IPS DF 19.7 (cell line): ENCODE data around the gene GPX6.
A peak's percentile ranks its signal among the peaks of the same experiment; 100 is the strongest.
"Not testable (repeated sequence)": the region's sequence is repeated elsewhere in the genome, so short reads cannot be mapped to it uniquely, and the experiment has no call there.

ENCODE experiments used
- DNase-seq: peaks from one replicate; pipeline ENCODE4 v3.0.0-alpha.2; 2013; ENCODE audit warnings: low read depth, low spot score

Gene GPX6

GRCh38 chr6:28525496-28526039 is 10.0 kb upstream of the GPX6 start, which contains the start of gene GPX5:
Gene GPX5, plus strand, starts transcription at chr6:28525881. Its CDS starts 133 bp downstream, at chr6:28526014.
- DNase-seq: no peak

- no peak for DNase-seq
Observed at GRCh38 chr6:28523241-28523622, 7.6 kb upstream of the GPX6 start.

- no peak for DNase-seq
Observed at GRCh38 chr6:28522594-28523240, 7.1 kb upstream of the GPX6 start.

DNA sequence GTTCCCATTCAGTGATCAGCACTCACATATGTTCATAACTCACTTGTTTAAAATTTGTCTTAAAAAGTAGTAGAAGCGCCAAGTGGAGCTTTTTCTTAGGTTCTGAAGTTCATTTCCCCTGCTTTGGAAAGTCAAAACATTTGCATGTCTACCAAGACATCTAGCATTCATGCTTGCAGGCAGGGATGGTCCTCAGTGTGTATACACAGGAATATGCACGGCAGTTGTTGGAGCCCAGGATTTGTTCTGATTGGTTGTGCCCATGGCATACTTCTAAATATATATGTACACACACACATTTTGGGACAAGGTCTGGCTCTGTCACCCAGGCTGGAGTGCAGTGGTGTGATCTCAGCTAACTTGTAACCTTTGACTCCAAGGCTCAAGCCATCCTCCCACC is 2.4 kb upstream of the GPX6 start:
- DNase-seq: no peak

DNA sequence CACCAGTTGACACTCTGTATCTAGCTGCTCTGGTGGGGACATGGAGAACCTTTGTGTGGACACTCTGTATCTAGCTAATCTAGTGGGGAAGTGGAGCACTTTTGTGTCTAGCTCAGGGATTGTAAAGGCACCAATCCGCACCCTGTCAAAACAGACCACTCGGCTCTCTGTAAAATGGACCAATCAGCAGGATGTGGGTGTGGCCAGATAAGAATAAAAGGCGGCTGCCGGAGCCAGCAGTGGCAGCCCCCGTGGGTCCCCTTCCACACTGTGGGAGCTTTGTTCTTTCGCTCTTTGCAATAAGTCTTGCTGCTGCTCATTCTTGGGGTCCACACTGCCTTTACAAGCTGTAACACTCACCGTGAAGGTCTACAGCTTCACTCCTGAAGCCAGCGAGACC is 3.2 kb downstream of the GPX6 start:
- DNase-seq: not testable (repeated sequence)

DNA sequence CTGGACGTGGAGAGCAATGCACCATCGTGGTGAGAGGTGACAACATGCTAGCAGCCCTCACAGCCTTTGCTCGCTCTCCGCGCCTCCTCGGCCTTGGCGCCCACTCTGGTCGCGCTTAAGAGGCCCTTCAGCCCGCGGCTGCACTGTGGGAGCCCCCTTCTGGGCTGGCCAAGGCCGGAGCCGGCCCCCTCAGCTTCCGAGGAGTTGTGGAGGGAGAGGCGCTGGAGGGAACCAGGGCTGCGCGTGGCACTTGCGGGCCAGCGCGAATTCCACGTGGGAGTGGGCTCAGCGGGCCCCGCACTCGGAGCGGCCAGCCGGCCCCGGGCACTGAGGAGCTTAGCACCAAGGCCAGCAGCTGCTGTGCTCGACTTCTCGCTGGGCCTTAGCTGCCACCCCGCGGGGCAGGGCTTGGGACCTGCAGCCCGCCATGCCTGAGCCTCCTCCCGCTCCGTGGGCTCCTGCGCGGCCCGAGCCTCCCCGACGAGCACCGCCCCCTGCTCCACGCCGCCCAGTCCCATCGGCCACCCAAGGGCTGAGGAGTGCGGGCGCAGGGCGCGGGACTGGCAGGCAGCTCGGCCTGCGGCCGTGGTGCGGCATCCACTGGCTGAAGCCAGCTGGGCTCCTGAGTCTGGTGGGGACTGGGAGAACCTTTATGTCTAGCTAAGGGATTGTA is 3.8 kb downstream of the GPX6 start:
- DNase-seq: no peak

- DNase-seq: no peak
Observed at GRCh38 chr6:28506807-28507475, 8.7 kb downstream of the GPX6 start.

- DNase-seq: no peak
Observed at GRCh38 chr6:28505733-28506132, 9.9 kb downstream of the GPX6 start.

DNA sequence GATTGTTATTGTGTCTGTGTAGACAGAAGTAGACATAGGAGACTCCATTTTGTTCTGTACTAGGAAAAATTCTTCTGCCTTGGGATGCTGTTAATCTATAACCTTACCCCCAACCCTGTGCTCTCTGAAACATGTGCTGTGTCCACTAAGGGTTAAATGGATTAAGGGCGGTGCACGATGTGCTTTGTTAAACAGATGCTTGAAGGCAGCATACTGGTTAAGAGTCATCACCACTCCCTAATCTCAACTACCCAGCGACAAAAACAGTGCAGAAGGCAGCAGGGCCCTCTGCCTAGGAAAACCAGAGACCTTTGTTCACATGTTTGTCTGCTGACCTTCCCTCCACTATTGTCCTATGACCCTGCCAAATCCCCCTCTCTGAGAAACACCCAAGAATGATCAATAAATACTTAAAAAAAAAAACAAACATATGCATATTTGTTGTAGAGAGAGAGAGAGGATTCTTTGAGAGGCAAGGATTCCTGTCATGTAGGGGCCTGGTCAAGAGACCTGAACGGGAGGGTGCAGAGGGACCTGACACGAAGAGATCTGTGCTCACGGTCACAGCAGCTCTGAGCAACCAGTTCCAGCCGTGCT is 12.8 kb downstream of the GPX6 start:
- not testable (repeated sequence) for DNase-seq

GRCh38 chr6:28502136-28502535 is 13.5 kb downstream of the GPX6 start:
- DNase-seq: not testable (repeated sequence)

GRCh38 chr6:28501259-28501658 is 14.3 kb downstream of the GPX6 start:
- no peak for DNase-seq

GRCh38 chr6:28497893-28498292 is 17.7 kb downstream of the GPX6 start:
- DNase-seq: no peak

DNA sequence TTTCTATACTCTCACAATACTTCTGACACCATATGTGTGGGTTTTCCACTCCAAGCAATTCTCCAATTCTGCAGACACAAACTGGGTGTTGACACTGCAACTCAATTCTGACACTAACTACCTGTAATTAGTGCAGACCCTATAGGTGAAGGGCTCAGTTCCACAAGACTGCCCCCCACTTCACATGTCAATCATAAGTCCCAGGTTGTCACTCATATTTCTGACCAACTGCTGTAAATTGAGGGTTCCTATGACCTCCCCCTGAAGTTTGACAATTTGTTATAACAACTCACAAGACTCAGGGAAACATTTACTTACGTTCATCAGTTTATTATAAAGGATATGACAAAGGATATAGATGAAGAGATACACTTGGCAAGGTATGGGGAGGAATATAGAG is 18.3 kb downstream of the GPX6 start:
- no peak for DNase-seq

DNA sequence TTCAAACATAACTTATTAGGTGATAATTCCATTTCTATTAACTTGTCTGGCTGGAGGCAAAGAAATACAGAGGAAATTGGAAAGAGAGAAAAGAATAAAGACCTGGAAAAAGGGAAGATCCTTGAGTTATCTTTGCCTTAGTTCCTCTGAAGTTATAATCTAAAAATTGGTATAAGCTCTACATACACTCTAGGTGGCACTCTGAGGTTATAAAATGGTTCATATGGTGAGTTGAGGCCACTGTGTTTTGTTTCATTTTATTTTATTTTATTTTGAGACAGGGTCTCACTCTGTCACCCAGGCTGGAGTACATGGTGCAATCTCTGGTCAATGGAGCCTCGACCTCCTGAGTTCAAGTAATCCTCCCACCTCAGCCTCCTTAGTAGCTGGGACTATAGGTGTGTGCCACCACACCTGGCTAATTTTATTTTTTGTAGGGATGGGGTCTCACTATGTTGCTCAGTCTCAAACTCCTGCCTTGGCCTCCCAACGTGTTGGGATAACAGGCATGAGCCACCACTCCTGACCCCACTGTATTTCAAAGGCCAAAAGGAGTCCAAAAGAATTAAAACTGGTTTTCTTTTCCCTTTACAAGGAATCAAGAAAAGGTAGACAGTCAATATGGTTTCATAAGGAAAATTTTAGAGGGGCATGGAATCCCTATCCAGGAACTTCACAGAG is 19.4 kb downstream of the GPX6 start:
- DNase-seq: no peak

- DNase-seq: no peak
Observed at GRCh38 chr6:28491984-28492317, 23.6 kb downstream of the GPX6 start.

GRCh38 chr6:28490205-28490890 is 25.2 kb downstream of the GPX6 start:
- DNase-seq: no peak

DNA sequence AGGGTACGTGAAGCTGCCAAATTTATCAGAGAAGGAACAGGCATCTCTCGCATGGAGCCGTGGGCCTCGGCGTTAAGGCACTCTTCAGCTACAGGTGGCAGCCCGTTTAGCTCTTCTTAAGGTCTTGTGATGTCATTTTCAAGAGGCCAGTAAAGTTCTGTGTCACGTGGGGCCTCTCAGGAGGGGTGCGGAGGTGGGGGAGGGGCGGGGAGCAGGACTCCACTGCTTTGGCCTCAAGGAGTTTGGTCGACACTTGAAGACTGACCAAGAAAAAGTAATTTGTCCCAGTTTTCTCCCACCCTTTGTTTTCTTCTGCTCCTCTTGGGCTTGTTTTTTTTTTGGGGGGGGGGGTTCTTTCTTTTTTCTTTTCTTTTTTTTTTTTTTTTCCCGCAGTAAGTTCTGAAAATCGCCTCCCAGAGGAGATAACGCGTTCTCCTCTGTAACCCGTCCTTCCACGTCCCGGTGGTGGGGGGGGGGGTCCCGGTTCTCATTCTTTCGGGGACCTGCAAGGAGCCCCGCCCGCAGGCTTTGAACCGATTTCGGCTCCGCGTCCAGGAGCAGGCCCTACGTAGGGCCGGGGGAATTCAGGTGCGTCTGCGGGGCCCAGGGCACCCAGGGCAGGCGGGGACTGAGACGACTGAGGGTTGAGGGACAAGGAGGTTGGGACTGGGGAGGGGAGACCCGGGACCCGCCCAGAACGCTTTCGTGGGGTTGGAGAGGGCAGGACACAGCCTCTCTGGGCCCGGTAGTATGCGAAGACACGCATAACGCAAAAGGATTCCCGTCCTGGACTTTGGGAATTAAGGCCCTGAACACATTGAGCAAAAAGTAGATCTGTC is 26.0 kb downstream of the GPX6 start:
- peak; percentile 78 for DNase-seq

DNA sequence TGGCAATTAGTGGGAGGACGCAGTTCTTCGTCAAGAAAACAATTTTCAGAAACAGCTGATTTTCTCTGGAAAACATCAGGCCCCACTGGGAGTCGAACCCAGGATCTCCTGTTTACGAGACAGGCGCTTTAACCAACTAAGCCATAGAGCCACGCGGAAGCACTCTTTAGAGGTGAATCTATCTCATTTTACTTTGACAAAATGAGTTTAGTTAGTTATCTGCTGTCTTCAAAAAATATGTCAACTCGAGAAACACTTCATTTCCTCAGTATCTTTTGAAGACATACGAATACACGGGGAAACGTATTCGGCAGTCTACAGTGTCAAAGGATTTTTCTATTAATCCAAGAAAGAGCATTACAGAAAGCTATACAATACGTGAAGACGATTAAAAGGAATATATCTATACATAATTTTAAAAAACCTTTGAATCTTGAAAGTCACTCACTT is 26.7 kb downstream of the GPX6 start:
- DNase-seq: no peak

DNA sequence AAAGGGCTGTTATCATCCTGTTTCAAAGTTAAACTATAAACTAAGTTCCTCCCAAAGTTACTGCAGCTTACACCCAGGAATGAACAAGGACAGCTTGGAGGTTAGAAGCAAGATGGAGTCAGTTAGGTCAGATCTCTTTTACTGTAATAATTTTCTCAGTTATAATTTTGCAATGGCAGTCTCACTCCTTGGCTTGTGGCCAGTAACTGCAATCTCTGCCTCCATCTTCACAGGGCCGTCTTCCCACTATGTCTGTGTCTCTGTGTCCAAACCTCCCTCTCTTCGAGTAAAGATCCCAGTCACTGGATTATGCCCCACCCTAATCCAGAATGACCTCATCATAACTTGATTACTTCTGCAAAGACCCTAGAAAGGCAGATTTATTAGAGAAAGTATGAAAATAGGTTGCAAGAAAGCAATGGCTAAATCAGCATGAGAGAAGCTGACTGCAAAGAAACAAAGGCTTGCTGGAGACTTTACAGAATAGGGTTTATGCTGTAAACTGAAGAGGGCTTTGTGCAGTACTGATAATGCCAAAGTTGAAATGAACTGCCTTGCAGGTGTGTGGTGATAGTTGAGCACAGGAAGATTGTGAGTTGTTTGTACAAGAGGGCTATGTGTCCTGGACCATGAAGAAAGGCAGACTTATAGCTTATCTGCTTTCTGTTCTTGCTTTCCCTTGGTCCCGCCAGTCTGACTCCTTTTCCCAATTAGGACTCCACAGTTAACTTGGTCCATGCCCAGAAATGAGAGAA is 28.4 kb downstream of the GPX6 start:
- no peak for DNase-seq
